ENCODE measurements around the gene SLC22A4. TPM values are rescaled to one million over a fixed set of nuclear protein-coding genes. Genes with fewer than 3 reads are reported as not detected.

SLC22A4 gene
- total RNA-seq, 1 donor from 2014 or later, result 2.1 TPM

DNA sequence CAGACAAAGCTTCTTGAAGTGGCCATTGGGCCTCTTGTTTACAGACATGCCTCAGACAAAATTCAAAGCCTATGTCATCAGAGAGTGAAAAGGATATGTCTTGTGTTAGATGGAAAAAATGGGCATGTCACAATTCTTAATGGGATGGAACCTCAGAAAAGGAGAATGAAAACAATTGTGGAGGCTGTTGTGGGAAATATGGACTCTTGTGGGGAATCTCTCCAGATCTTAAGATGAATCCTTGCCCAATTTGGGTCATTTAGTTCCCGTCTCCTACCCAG lies 94.8 kb downstream of the SLC22A4 start:
- TF ChIP-seq, protein P1, sequence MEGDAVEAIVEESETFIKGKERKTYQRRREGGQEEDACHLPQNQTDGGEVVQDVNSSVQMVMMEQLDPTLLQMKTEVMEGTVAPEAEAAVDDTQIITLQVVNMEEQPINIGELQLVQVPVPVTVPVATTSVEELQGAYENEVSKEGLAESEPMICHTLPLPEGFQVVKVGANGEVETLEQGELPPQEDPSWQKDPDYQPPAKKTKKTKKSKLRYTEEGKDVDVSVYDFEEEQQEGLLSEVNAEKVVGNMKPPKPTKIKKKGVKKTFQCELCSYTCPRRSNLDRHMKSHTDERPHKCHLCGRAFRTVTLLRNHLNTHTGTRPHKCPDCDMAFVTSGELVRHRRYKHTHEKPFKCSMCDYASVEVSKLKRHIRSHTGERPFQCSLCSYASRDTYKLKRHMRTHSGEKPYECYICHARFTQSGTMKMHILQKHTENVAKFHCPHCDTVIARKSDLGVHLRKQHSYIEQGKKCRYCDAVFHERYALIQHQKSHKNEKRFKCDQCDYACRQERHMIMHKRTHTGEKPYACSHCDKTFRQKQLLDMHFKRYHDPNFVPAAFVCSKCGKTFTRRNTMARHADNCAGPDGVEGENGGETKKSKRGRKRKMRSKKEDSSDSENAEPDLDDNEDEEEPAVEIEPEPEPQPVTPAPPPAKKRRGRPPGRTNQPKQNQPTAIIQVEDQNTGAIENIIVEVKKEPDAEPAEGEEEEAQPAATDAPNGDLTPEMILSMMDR (IDR thresholded peaks at IDR 0.05; ENCODE audit: unreplicated experiment), result no peak

DNA sequence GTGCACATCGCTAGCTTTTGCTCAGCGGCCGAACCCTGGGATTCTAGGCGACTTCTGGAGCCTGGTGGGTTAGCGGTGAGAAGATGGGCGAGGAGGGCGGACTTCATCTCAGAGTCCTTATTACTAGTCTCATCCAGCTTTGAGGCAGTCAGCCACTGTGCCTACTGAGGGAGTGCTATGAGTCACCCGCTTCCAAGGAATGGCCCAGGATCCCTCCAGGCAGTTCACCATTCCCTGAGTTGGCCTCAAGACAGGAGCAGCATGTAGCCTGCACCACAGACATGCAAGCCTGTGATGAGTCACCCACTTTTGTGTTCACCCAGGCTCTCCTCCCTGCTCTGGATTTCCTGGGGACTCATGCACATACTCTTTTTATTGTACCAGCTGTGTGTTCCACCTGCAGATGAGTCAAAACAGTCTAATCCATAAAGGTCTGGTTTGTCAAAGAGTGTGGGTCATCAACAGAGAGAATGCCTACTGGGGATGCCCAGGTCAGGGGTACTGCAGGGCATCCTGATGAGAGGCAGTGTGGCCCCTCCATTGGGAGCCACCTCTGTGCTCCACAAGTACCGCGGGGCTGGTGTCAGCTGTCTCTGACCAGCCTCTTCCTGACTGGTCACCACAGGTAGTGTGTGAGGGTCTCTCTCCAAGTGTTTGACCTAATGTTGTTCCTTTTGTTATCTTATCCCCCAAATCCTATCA lies 95.5 kb downstream of the SLC22A4 start:
- peak overlapping the region; percentile 98 for H3K27ac Mint-ChIP-seq

More for the DNA sequence above, 94.8 kb downstream of the SLC22A4 start:
- H3K36me3 Mint-ChIP-seq, result peaks cover 10% of the 10 kb centered on the region
- H3K27me3 Mint-ChIP-seq (ENCODE audit: low read depth), result no peaks in the 10 kb centered on the region
- no peaks in the 10 kb centered on the region for H3K9me3 Mint-ChIP-seq
- DNase-seq (ENCODE audit: low spot score in 2 of 2, unreplicated experiment in 2 of 2), result no peak
- H3K27ac Mint-ChIP-seq, result peak overlapping the region; percentile 98
- no peak overlapping the region for H3K4me3 Mint-ChIP-seq
- H3K4me1 Mint-ChIP-seq, result peaks cover 65% of the 10 kb centered on the region

DNA sequence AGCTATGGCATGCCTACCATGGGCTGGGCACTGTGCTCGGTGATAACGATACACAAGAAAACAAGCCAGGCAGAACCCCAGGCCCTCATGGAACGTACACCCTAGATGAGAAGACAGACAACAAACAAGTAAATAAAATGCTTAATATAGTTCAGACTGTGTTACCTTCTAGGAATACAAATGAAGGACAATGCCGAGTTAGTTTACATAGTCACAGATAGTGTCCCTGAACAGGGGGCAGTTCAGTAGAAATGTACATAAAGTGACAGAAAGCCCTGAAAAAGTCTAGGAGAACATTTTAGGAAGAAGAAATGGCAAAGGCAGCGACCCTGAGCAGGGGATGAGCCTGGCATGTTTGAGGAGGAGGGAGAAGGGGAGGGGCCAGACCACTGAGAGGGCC lies 97.1 kb downstream of the SLC22A4 start:
- Mint-ChIP-seq H3K27ac (peak overlapping the region; percentile 98), H3K36me3 (peaks cover 20% of the 10 kb centered on the region), H3K9me3 (no peaks in the 10 kb centered on the region), H3K4me3 (no peak overlapping the region), H3K4me1 (peaks cover 57% of the 10 kb centered on the region), H3K27me3 (ENCODE audit: low read depth) (no peaks in the 10 kb centered on the region)
- TF ChIP-seq, protein P1 (IDR thresholded peaks at IDR 0.05; ENCODE audit: unreplicated experiment), result no peak
- DNase-seq (ENCODE audit: low spot score in 2 of 2, unreplicated experiment in 2 of 2), result no peak

More for the DNA sequence above, 95.5 kb downstream of the SLC22A4 start:
- Mint-ChIP-seq H3K9me3 (no peaks in the 10 kb centered on the region), H3K4me3 (no peak overlapping the region), H3K4me1 (peaks cover 65% of the 10 kb centered on the region), H3K36me3 (peaks cover 10% of the 10 kb centered on the region), H3K27me3 (ENCODE audit: low read depth) (no peaks in the 10 kb centered on the region)
- no peak for DNase-seq (ENCODE audit: low spot score in 2 of 2, unreplicated experiment in 2 of 2)
- TF ChIP-seq, protein P1 (IDR thresholded peaks at IDR 0.05; ENCODE audit: unreplicated experiment), result no peak

DNA sequence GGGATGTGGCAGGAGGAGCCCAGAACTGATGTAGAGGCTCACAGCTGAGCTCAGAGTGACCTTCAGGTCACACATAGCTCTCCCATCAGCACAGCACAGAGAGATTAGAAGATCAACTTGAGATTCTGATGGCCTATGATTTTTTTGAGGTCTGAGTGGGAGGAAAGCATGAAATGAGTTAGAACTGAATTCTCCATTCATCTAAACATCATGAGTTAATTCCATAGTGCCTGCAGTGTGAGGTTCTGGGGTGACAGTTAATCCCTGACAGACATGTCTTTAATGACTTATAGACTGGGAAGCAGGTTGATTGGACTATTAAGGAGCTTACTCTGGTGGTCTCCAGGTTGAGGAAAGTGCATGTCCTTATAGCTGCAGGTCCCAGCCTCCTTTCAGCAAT lies 97.7 kb downstream of the SLC22A4 start:
- peak overlapping the region; percentile 44 for H3K27ac Mint-ChIP-seq

DNA sequence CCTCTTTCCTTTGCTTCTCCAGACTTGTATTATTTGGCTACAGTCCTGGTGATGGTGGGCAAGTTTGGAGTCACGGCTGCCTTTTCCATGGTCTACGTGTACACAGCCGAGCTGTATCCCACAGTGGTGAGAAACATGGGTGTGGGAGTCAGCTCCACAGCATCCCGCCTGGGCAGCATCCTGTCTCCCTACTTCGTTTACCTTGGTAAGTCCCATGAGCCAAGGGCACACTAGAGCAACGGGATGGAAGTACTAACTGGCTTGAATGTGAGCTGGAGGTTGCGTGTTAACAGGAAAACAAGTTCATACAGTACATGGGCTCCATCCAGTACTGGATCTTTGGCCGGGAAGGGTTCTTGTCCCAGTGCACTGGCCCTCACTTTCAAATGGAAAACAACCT lies 98.2 kb downstream of the SLC22A4 start:
- Mint-ChIP-seq H3K9me3 (no peaks in the 10 kb centered on the region), H3K27me3 (ENCODE audit: low read depth) (no peaks in the 10 kb centered on the region), H3K4me3 (no peak overlapping the region), H3K27ac (no peak overlapping the region), H3K4me1 (peaks cover 45% of the 10 kb centered on the region), H3K36me3 (peaks cover 24% of the 10 kb centered on the region)
- TF ChIP-seq, protein P1 (IDR thresholded peaks at IDR 0.05; ENCODE audit: unreplicated experiment), result no peak
- no peak for DNase-seq (ENCODE audit: low spot score in 2 of 2, unreplicated experiment in 2 of 2)

More for the DNA sequence above, 97.7 kb downstream of the SLC22A4 start:
- no peak for DNase-seq (ENCODE audit: low spot score in 2 of 2, unreplicated experiment in 2 of 2)
- TF ChIP-seq, protein P1 (IDR thresholded peaks at IDR 0.05; ENCODE audit: unreplicated experiment), result no peak
- Mint-ChIP-seq H3K4me3 (no peak overlapping the region), H3K36me3 (peaks cover 24% of the 10 kb centered on the region), H3K9me3 (no peaks in the 10 kb centered on the region), H3K27me3 (ENCODE audit: low read depth) (no peaks in the 10 kb centered on the region), H3K4me1 (peaks cover 50% of the 10 kb centered on the region)
